ENCODE results near the gene NKX2-4.
"Not testable (repeated sequence)": the region's sequence is repeated elsewhere in the genome, so short reads cannot be mapped to it uniquely, and the experiment has no call there.

NKX2-4 gene

DNA sequence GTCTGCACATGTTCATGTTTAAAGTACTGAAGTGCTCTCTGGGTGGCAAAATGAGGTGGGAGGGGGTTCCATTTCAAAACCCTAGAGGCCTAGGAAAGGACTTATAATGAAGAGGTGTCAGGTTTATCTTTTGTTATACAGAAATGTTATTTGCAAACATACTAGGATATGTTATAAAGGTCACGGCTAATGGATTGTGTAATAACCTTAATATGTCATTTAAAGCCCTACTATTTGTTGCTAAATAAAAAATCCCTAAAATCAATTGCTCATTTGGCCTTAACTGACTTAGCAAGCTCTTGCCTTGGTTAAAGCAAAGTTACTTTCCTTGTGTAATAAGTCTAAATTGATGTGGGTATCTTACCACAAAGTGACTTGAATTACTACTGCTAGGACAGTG, 8.8 kb downstream of the NKX2-4 start:
- in situ Hi-C loops (cut with MboI; ENCODE audit: low sequenced_read_pairs): no loop called here
- Histone ChIP-seq H3K36me3 (replicated peaks) (peaks cover 38% of the 10 kb centered on the region), H3K4me1 (peaks cover 31% of the 10 kb centered on the region), H3K4me3 (no peak overlapping the region), H3K9me3 (no peaks in the 10 kb centered on the region), H3K27me3 (ENCODE audit: low read depth) (no peaks in the 10 kb centered on the region)
- DNase-seq (ENCODE audit: low spot score in 2 of 2): peak in 1 of 2 experiments; percentile 19

DNA sequence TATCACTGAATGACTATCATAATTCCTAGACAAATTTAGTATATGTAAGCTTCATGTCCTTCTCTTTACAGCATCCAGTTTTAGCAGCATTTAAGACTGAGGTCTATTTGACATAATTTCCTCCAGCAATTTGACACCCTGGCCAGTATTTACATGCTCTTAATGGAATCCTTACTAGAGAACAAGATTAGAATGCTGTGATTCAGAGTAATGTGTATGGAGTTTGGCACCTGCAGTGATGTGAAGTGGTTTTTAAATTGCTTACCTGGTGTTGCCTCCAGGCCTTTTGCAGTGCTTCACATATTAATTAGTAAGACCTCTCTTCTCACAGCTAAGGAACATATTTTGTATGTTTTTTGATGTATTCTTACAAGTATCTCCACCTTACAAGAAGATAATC, 9.8 kb downstream of the NKX2-4 start:
- peaks cover 31% of the 10 kb centered on the region for H3K4me1 ChIP-seq
- in situ Hi-C loops (cut with MboI; ENCODE audit: low sequenced_read_pairs): no loop called here
- H3K36me3 ChIP-seq (replicated peaks): peaks cover 43% of the 10 kb centered on the region
- no peaks in the 10 kb centered on the region for H3K9me3 ChIP-seq
- no peaks in the 10 kb centered on the region for H3K27me3 ChIP-seq (ENCODE audit: low read depth)
- no peak for DNase-seq (ENCODE audit: low spot score in 2 of 2)
- H3K4me3 ChIP-seq: no peak overlapping the region

DNA sequence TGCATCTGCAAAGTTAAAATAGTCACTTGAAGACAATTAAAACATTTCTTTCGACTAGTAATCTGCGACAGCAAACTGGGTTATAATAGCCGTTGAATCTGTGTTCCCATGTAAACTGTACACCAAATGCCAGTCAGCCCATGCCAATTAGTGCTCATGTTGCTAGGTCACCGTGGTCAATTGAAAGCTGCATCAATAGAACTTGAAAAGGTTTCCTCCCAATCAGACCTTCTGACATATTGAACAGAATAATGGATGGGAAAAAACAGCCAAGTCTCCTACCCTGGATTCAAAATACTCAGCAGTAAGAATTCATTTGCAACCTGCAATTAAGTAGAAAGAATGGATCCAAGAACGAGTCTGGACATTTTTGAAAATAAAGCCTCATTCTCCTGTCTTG, 11.2 kb downstream of the NKX2-4 start:
- in situ Hi-C loops (cut with MboI; ENCODE audit: low sequenced_read_pairs): no loop called here
- H3K9me3 ChIP-seq: no peaks in the 10 kb centered on the region
- no peaks in the 10 kb centered on the region for H3K27me3 ChIP-seq (ENCODE audit: low read depth)
- no peak overlapping the region for H3K4me3 ChIP-seq
- peaks cover 52% of the 10 kb centered on the region for H3K36me3 ChIP-seq (replicated peaks)
- peaks cover 31% of the 10 kb centered on the region for H3K4me1 ChIP-seq
- DNase-seq (ENCODE audit: low spot score in 2 of 2): no peak

DNA sequence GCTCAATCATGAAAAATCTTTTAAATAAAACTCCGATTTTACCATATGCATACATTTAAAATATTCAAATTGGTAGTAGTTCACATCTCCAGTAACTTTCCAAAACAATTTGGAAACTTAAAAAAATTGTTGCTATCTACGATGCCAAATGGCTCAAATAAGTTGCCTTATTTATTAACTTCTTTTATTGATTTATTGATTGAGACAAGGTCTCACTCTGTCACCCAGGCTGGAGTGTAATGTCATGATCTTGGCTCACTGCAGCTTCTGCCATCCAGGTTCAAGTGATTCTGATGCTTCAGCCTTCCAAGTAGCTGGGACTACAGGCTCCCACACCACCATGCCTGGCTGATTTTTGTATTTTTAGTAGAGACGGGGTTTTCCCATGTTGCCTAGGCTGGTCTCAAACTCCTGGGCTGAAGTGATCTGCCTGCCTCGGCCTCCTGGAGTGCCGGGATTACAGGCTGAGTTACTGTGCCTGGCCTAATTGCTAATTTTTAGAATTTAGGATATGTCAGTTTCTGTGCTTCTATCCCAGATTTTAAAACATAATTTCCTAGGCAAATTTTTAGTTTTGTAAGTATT, 12.9 kb downstream of the NKX2-4 start:
- peaks cover 50% of the 10 kb centered on the region for H3K36me3 ChIP-seq (replicated peaks)

DNA sequence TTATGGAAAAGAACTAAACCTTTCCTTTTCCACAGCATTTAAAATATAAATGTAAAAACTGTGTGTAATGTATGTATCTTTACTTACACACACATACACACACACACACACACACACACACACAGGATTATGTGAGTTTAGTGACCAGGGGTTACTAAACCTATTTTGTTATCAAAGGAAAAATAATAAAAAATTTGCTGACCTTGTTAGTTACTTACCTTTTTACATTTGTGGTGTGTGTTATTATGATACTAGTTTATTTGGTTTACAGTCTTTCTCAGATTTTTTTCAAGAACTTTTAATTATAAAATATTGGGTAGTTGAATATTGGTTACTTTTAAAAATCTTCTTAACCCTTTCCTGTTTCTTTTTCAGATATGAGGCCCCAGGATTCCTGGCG, 15.7 kb downstream of the NKX2-4 start:
- H3K36me3 ChIP-seq (replicated peaks): peaks cover 28% of the 10 kb centered on the region
- H3K9me3 ChIP-seq: no peaks in the 10 kb centered on the region
- H3K4me1 ChIP-seq: no peaks in the 10 kb centered on the region
- no peaks in the 10 kb centered on the region for H3K27me3 ChIP-seq (ENCODE audit: low read depth)
- H3K4me3 ChIP-seq: no peak overlapping the region
- no peak for DNase-seq (ENCODE audit: low spot score in 2 of 2)
- in situ Hi-C loops (cut with MboI; ENCODE audit: low sequenced_read_pairs): no loop called here

More for the DNA sequence above, 12.9 kb downstream of the NKX2-4 start:
- H3K9me3 ChIP-seq: no peaks in the 10 kb centered on the region
- H3K27me3 ChIP-seq (ENCODE audit: low read depth): no peaks in the 10 kb centered on the region
- no peak overlapping the region for H3K4me3 ChIP-seq
- in situ Hi-C loops (cut with MboI; ENCODE audit: low sequenced_read_pairs): no loop called here
- DNase-seq (ENCODE audit: low spot score in 2 of 2): no peak
- peaks cover 18% of the 10 kb centered on the region for H3K4me1 ChIP-seq

DNA sequence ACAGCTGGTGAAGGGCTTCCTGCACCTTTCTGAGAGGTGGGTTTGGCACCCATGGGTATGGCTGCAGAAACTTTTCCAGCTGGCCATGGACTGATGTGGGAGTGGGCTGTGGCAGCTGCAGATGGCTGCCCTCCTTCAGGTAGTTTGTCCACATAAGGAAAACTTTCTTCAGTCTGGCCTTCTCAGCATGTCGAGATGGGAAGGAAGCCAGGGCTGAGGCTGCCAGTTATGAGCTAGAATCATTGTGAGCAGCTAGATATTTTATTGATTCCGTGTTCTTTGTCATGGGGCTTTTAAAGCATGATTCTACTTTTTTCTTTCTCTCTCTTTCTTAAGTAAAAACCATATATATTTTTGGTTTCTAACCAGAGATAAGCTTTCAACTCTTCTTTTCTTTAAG, 16.6 kb downstream of the NKX2-4 start:
- Histone ChIP-seq H3K27me3 (ENCODE audit: low read depth) (no peaks in the 10 kb centered on the region), H3K4me1 (no peaks in the 10 kb centered on the region), H3K4me3 (no peak overlapping the region), H3K36me3 (replicated peaks) (peaks cover 23% of the 10 kb centered on the region), H3K9me3 (no peaks in the 10 kb centered on the region)
- in situ Hi-C loops (cut with MboI; ENCODE audit: low sequenced_read_pairs): no loop called here
- no peak for DNase-seq (ENCODE audit: low spot score in 2 of 2)

DNA sequence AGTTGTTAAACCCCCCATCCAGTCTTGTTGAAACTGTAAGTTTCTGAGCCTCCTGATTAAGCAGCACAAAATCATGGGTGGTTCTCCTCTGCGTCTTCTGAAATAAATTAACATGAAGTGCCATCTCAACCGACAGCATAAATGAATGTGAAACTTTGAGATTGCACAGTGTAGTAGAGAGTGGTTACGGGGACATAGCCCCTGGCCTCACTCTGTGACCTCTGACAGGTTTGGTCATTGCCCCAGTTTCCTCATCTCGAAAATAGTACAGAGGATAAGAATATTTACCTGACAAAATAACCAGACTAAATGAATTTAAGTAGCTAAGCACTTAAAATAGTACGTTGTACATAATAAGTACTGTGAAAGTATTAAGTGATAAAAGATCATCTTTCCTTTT, 19.1 kb downstream of the NKX2-4 start:
- peaks cover 13% of the 10 kb centered on the region for H3K36me3 ChIP-seq (replicated peaks)
- H3K4me1 ChIP-seq: no peaks in the 10 kb centered on the region
- in situ Hi-C loops (cut with MboI; ENCODE audit: low sequenced_read_pairs): no loop called here
- DNase-seq (ENCODE audit: low spot score in 2 of 2): no peak
- H3K9me3 ChIP-seq: no peaks in the 10 kb centered on the region
- H3K27me3 ChIP-seq (ENCODE audit: low read depth): no peaks in the 10 kb centered on the region
- H3K4me3 ChIP-seq: no peak overlapping the region

DNA sequence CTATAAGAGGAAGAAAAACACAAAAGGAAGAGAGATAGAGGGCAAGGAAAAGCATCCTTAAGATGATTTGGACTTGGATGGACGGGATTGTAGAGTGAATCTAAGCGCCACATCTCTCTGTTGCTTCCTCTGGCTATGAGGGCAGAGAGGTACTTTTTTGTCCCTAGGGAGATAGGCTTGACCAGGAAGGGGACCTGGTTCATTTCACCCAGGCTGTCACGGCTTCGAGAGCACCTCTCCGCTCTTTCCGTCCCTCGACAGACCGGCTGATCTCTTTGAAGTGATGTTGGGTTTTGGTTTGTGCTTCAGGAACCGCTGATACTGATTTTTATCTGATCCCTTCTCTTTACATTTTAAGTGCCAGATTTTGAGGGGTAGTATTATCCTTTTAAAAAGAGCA, 19.6 kb downstream of the NKX2-4 start:
- H3K27me3 ChIP-seq (ENCODE audit: low read depth): no peaks in the 10 kb centered on the region
- no peak overlapping the region for H3K4me3 ChIP-seq
- peaks cover 13% of the 10 kb centered on the region for H3K36me3 ChIP-seq (replicated peaks)
- no peaks in the 10 kb centered on the region for H3K4me1 ChIP-seq
- no peaks in the 10 kb centered on the region for H3K9me3 ChIP-seq
- no peak for DNase-seq (ENCODE audit: low spot score in 2 of 2)
- in situ Hi-C loops (cut with MboI; ENCODE audit: low sequenced_read_pairs): no loop called here

DNA sequence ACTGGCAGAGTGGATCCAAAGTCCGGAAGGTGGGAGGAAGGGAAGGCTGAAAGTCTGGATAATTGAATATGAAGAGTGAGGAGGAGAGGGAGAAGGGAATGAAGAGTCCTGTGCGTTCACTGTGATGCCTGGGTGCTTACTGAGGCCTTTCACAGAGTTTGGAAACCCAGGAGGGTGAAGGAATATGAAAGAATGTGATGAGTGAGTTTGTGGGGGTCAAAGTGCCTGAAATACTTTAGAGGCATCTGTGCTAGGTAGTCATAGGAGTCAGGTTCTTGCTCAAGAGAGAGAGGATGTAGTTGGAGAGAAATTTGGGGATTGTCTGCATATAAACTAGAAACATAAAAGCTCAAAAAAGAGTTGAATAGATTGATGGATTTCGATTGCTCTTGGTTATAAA, 20.7 kb downstream of the NKX2-4 start:
- DNase-seq (ENCODE audit: low spot score in 2 of 2): no peak
- no peaks in the 10 kb centered on the region for H3K9me3 ChIP-seq
- in situ Hi-C loops (cut with MboI; ENCODE audit: low sequenced_read_pairs): no loop called here
- H3K36me3 ChIP-seq (replicated peaks): peaks cover 6% of the 10 kb centered on the region; the same call in 1 of the 2 replicates
- H3K27me3 ChIP-seq (ENCODE audit: low read depth): no peaks in the 10 kb centered on the region
- peaks cover 8% of the 10 kb centered on the region for H3K4me1 ChIP-seq
- H3K4me3 ChIP-seq: no peak overlapping the region

DNA sequence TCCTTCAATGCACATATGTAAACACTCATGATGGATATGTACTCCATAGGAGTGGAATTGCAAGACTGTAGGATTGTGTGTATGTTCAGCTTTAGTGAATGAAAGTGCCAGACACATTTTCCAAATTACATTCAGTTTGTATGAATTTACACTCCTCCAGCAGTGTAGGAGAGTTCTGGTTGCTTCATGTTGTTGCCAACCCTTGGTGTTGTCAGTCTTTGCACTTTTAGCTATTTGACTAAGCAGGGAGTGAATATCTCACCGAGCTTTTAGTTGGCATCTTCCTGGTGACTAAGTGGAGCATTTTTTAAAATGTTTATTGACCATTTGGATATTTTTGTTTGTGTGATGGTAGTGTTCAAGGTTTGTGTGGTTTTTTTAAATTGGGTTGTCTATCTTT, 23.9 kb downstream of the NKX2-4 start:
- no peak overlapping the region for H3K4me3 ChIP-seq
- no peaks in the 10 kb centered on the region for H3K27me3 ChIP-seq (ENCODE audit: low read depth)
- no peak for DNase-seq (ENCODE audit: low spot score in 2 of 2)
- no peaks in the 10 kb centered on the region for H3K9me3 ChIP-seq
- H3K4me1 ChIP-seq: peaks cover 19% of the 10 kb centered on the region
- H3K36me3 ChIP-seq (replicated peaks): peaks cover 9% of the 10 kb centered on the region
- in situ Hi-C loops (cut with MboI; ENCODE audit: low sequenced_read_pairs): no loop called here

DNA sequence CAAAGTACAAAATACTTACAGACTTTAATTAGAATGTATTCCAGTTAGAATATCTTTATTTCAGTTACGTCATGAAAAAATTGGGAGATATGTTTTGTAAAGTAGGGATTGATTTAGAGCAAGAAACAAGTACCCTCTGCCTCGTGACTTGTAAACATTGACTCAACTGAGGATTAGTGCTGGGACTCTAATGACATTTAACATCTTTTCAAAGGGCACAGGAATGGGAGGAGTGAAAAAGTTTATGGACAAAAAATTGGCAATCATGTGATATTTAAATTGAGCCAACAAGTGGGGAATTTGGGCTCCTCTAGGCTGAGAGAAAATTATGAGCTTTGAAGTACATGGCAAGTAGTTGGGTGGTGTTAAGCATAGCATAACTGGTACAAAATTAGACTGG, 25.3 kb downstream of the NKX2-4 start:
- no peak overlapping the region for H3K4me3 ChIP-seq
- in situ Hi-C loops (cut with MboI; ENCODE audit: low sequenced_read_pairs): no loop called here
- DNase-seq (ENCODE audit: low spot score in 2 of 2): peak in 1 of 2 experiments; percentile 60
- no peaks in the 10 kb centered on the region for H3K9me3 ChIP-seq
- H3K36me3 ChIP-seq (replicated peaks): peaks cover 17% of the 10 kb centered on the region
- no peaks in the 10 kb centered on the region for H3K27me3 ChIP-seq (ENCODE audit: low read depth)
- H3K4me1 ChIP-seq: peaks cover 19% of the 10 kb centered on the region

DNA sequence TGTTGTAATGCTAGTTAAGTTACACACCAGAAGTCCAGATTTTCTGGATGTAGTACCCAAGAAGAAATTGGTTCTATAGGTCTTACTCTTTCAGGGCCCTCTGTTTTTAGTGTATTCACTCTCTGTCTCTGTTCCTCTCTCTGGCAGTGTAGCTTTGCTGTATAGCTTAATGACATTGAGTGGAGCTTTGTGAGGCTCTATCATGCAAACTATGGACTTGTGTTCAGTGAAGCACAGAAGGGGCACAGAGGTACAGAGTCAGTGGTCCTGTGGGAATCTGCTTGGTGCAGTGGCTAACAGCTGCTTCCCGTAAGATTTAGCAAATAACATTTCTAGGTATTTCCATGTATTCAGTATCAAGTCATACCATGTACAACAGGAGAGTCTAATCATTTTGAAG, 26.1 kb downstream of the NKX2-4 start:
- peaks cover 22% of the 10 kb centered on the region for H3K36me3 ChIP-seq (replicated peaks)
- no peaks in the 10 kb centered on the region for H3K9me3 ChIP-seq
- DNase-seq (ENCODE audit: low spot score in 2 of 2): peak in 1 of 2 experiments; percentile 42
- H3K27me3 ChIP-seq (ENCODE audit: low read depth): no peaks in the 10 kb centered on the region
- in situ Hi-C loops (cut with MboI; ENCODE audit: low sequenced_read_pairs): no loop called here
- no peak overlapping the region for H3K4me3 ChIP-seq
- peaks cover 19% of the 10 kb centered on the region for H3K4me1 ChIP-seq

DNA sequence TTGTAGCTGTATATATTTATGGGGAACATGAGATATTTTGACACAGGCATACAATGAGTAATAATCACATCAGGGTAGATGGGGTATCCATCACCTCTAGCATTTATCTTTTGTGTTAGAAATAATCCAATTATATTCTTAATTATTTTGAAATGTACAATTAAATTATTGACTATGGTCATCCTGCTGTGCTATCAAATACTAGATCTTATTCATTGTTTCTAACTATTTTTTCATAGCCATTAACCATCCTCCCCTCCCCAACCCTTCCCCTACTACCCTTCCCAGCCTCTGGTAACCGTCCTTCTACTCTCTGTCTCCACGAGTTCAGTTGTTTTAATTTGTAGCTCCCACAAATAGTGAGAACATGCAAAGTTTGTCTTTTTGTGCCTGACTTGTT, 28.5 kb downstream of the NKX2-4 start:
- no peaks in the 10 kb centered on the region for H3K27me3 ChIP-seq (ENCODE audit: low read depth)
- H3K4me3 ChIP-seq: no peak overlapping the region
- peaks cover 29% of the 10 kb centered on the region for H3K36me3 ChIP-seq (replicated peaks)
- in situ Hi-C loops (cut with MboI; ENCODE audit: low sequenced_read_pairs): loop anchor here (10.0 kb wide), 1 partner anchor 124 kb away; no protein-coding TSS in a partner anchor
- no peak for DNase-seq (ENCODE audit: low spot score in 2 of 2)
- no peaks in the 10 kb centered on the region for H3K9me3 ChIP-seq
- H3K4me1 ChIP-seq: peaks cover 19% of the 10 kb centered on the region

DNA sequence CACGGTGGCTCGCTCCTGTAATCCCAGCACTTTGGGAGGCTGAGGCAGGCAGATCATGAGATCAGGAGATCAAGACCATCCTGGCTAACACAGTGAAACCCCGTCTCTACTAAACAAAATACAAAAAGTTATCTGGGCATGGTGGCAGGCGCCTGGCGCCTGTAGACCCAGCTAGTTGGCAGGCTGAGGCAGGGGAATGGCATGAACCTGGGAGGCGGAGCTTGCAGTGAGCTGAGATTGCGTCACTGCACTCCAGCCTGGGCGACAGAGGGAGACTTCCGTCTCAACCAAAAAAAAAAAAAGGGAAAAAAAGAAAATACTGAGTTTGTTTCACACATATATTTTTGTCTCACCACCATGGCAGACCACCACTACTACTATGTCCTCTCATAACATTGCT, 31.1 kb downstream of the NKX2-4 start:
- H3K9me3 ChIP-seq; DNase-seq (ENCODE audit: low spot score in 2 of 2); H3K4me1 ChIP-seq; H3K4me3 ChIP-seq; H3K27me3 ChIP-seq (ENCODE audit: low read depth): not testable (repeated sequence)
- in situ Hi-C loops (cut with MboI; ENCODE audit: low sequenced_read_pairs): loop anchor here (10.0 kb wide), 1 partner anchor 121 kb away; no protein-coding TSS in a partner anchor
- peaks cover 33% of the 10 kb centered on the region for H3K36me3 ChIP-seq (replicated peaks)

DNA sequence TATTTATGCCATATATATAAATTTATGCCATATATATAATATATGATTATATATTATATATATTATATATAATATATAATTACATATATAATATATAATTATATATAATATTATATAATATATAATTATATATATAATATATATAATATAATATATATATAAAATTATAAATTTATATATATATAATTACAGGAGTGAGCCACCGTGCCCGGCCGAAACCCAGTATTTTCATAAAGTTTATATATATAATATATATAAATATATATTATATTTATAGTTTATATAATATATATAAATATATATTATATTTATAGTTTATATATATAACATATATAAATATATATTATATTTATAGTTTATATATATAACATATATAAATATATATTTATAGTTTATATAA, 31.6 kb downstream of the NKX2-4 start:
- DNase-seq (ENCODE audit: low spot score in 2 of 2): no peak
- no peak overlapping the region for H3K4me3 ChIP-seq
- in situ Hi-C loops (cut with MboI; ENCODE audit: low sequenced_read_pairs): loop anchor here (10.0 kb wide), 1 partner anchor 121 kb away; no protein-coding TSS in a partner anchor
- no peaks in the 10 kb centered on the region for H3K27me3 ChIP-seq (ENCODE audit: low read depth)
- no peaks in the 10 kb centered on the region for H3K9me3 ChIP-seq
- H3K4me1 ChIP-seq: 0 out of 2 replicates have a peak, but pooled peaks cover 3% of the 10 kb centered on the region
- H3K36me3 ChIP-seq (replicated peaks): peaks cover 36% of the 10 kb centered on the region

Measured in HAP-1 (cell line).